Measurements from ENCODE around the gene TAOK3.
"Not testable (repeated sequence)": the region's sequence is repeated elsewhere in the genome, so short reads cannot be mapped to it uniquely, and the experiment has no call there.

TAOK3 gene

GRCh38 chr12:118135788-118136558, 236.7 kb downstream of the TAOK3 start, which contains the start of gene PEBP1:
Gene PEBP1, plus strand, starts transcription at chr12:118136124. Its CDS starts 86 bp downstream, at chr12:118136210.
- H3K27ac Mint-ChIP-seq: peak within 1 kb of the TSS; percentile 73 to 93 (median 89)
- peaks cover 16% of the 10 kb centered on the region for H3K4me1 Mint-ChIP-seq
- H3K36me3 Mint-ChIP-seq (ENCODE audit: low read depth): peaks cover 23% of the 10 kb centered on the region
- peak within 1 kb of the TSS; percentile 98 for H3K4me3 Mint-ChIP-seq
- no peak for TF ChIP-seq CTCF (IDR thresholded peaks at IDR 0.05; ENCODE audit: unreplicated experiment in 3 of 3)
- no peaks in the 10 kb centered on the region for H3K27me3 Mint-ChIP-seq (ENCODE audit: low read depth)
- H3K9me3 Mint-ChIP-seq: no peaks in the 10 kb centered on the region

- not testable (repeated sequence) for H3K4me3 Mint-ChIP-seq; H3K9me3 Mint-ChIP-seq; H3K4me1 Mint-ChIP-seq; H3K27ac Mint-ChIP-seq; H3K36me3 Mint-ChIP-seq (ENCODE audit: low read depth); H3K27me3 Mint-ChIP-seq (ENCODE audit: low read depth)
These were observed 243.3 kb downstream of the TAOK3 start for GRCh38 chr12:118129436-118129835.

GRCh38 chr12:118127867-118128266, 244.8 kb downstream of the TAOK3 start:
- Mint-ChIP-seq H3K36me3 (ENCODE audit: low read depth) (peaks cover 3% of the 10 kb centered on the region), H3K4me3 (no peak overlapping the region), H3K4me1 (peaks cover 5% of the 10 kb centered on the region), H3K27me3 (ENCODE audit: low read depth) (no peaks in the 10 kb centered on the region), H3K9me3 (peaks cover 5% of the 10 kb centered on the region), H3K27ac (no peak overlapping the region)
- no peak for TF ChIP-seq CTCF (IDR thresholded peaks at IDR 0.05; ENCODE audit: unreplicated experiment in 3 of 3)

- Mint-ChIP-seq H3K4me1 (no peaks in the 10 kb centered on the region), H3K27ac (no peak overlapping the region), H3K27me3 (ENCODE audit: low read depth) (no peaks in the 10 kb centered on the region), H3K4me3 (no peak overlapping the region), H3K9me3 (peaks cover 5% of the 10 kb centered on the region), H3K36me3 (ENCODE audit: low read depth) (peaks cover 3% of the 10 kb centered on the region)
- no peak for TF ChIP-seq CTCF (IDR thresholded peaks at IDR 0.05; ENCODE audit: unreplicated experiment in 3 of 3)
These were observed 246.5 kb downstream of the TAOK3 start for GRCh38 chr12:118126119-118126757.

- TF ChIP-seq CTCF (IDR thresholded peaks at IDR 0.05; ENCODE audit: unreplicated experiment in 3 of 3): no peak
- no peaks in the 10 kb centered on the region for H3K27me3 Mint-ChIP-seq (ENCODE audit: low read depth)
- H3K9me3 Mint-ChIP-seq: peaks cover 5% of the 10 kb centered on the region
- no peak overlapping the region for H3K27ac Mint-ChIP-seq
- H3K4me3 Mint-ChIP-seq: no peak overlapping the region
- no peaks in the 10 kb centered on the region for H3K4me1 Mint-ChIP-seq
- H3K36me3 Mint-ChIP-seq (ENCODE audit: low read depth): peaks cover 3% of the 10 kb centered on the region
These were observed 247.0 kb downstream of the TAOK3 start for GRCh38 chr12:118125743-118126118.

- H3K4me3 Mint-ChIP-seq: no peak overlapping the region
- H3K27me3 Mint-ChIP-seq (ENCODE audit: low read depth): no peaks in the 10 kb centered on the region
- no peak overlapping the region for H3K27ac Mint-ChIP-seq
- H3K9me3 Mint-ChIP-seq: peaks cover 5% of the 10 kb centered on the region
- no peaks in the 10 kb centered on the region for H3K4me1 Mint-ChIP-seq
- no peak for TF ChIP-seq CTCF (IDR thresholded peaks at IDR 0.05; ENCODE audit: unreplicated experiment in 3 of 3)
- H3K36me3 Mint-ChIP-seq (ENCODE audit: low read depth): peaks cover 3% of the 10 kb centered on the region
These were observed 248.3 kb downstream of the TAOK3 start for GRCh38 chr12:118124333-118124874.
